SK-N-MC (cell line): ENCODE results near the gene LHX1.
A peak's percentile ranks its signal among the peaks of the same experiment; 100 is the strongest.

Source experiments
- DNase-seq: peaks from one replicate; pipeline ENCODE4 v3.0.0-alpha.2; 2011; ENCODE audit warnings: low read depth, low spot score
- H3K27ac ChIP-seq: fragments of 200-600 bp; sonication (generic); 2 replicates; pipeline ENCODE4 v1.5.1; 2016; ENCODE audit warnings: mixed run types
- H3K36me3 ChIP-seq: fragments of 200-600 bp; sonication (generic); 2 replicates; pipeline ENCODE4 v1.6.1; 2017; ENCODE audit warnings: antibody characterized with exemption, low read length, mixed read lengths; ENCODE audit not compliant: insufficient read depth
- H3K4me3 ChIP-seq: fragments of 200-600 bp; sonication (generic); 2 replicates; pipeline ENCODE4 v1.5.1; 2016
- H3K9ac ChIP-seq: fragments of 200-600 bp; sonication (generic); 2 replicates; pipeline ENCODE4 v1.8.0; 2017; ENCODE audit warnings: mixed run types, mixed read lengths; ENCODE audit not compliant: insufficient read length
- H3K9me3 ChIP-seq: fragments of 200-600 bp; sonication (generic); 2 replicates; pipeline ENCODE4 v1.6.1; 2017; ENCODE audit warnings: low read depth, mild to moderate bottlenecking, antibody characterized with exemption, low read length, moderate library complexity, mixed read lengths
- EZH2 ChIP-seq: fragments of 200-600 bp; sonication (generic); IDR thresholded peaks from one replicate; pipeline ENCODE4 v1.6.1; 2017; ENCODE audit warnings: antibody characterized with exemption
- FOXP2 ChIP-seq: optimal IDR thresholded peaks from 2 replicates; pipeline ENCODE3; 2011; ENCODE audit warnings: mild to moderate bottlenecking, moderate library complexity; ENCODE audit not compliant: insufficient read depth; ENCODE audit errors: extremely low read length, control extremely low read depth
- POLR2AphosphoS5 ChIP-seq: IDR thresholded peaks from 2 replicates; pipeline ENCODE4 v1.6.1; 2012; ENCODE audit warnings: mild to moderate bottlenecking, low read depth, low read length, borderline replicate concordance

Gene LHX1

DNA sequence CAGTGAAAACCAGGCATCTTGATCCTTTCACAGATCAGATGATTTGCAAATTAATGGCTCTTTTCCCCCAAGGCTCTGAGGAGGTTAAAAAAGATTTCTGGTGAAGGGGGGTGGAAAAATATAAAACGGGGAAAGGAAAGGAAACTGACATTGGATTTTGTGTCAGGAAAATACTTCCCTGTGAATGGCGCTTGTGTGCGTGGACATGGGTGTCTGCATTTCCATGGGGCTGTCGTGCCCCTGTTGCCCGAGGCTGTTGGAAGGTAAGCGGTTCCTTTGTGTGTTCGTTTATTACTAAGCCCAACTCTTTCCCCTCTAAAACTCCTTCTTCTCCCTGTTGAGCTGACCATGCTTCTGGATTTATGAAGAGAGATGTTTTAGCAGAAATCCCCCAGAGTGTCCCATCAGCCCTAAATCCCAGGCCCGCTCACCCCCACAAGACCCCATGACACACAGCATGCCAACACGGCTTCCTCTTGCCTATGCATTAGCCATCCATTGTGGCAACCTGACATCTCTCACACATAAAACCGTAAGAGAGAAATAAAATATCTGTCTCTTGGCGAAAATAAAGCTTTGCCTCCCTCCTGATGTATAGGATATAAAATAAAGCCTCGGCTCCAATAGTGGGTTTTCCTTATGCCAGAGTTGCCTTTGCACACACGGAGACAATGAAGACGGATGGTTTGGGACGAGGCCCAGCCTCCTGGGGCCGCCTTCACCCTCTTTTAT, 7.3 kb upstream of the LHX1 start:
- no peak overlapping the region for H3K27ac ChIP-seq
- TF ChIP-seq FOXP2 (no peak), EZH2 (no peak), POLR2AphosphoS5 (no peak)
- H3K9ac ChIP-seq: no peak overlapping the region
- no peaks in the 10 kb centered on the region for H3K36me3 ChIP-seq
- H3K9me3 ChIP-seq: no peaks in the 10 kb centered on the region
- H3K4me3 ChIP-seq: no peak overlapping the region
- DNase-seq: no peak

- H3K9me3 ChIP-seq: no peaks in the 10 kb centered on the region
- no peak overlapping the region for H3K4me3 ChIP-seq
- H3K36me3 ChIP-seq: no peaks in the 10 kb centered on the region
- no peak for DNase-seq
- no peak overlapping the region for H3K9ac ChIP-seq
- H3K27ac ChIP-seq: no peak overlapping the region
- no peak for TF ChIP-seq FOXP2
These were observed 6.7 kb upstream of the LHX1 start for GRCh38 chr17:36930583-36930900.

DNA sequence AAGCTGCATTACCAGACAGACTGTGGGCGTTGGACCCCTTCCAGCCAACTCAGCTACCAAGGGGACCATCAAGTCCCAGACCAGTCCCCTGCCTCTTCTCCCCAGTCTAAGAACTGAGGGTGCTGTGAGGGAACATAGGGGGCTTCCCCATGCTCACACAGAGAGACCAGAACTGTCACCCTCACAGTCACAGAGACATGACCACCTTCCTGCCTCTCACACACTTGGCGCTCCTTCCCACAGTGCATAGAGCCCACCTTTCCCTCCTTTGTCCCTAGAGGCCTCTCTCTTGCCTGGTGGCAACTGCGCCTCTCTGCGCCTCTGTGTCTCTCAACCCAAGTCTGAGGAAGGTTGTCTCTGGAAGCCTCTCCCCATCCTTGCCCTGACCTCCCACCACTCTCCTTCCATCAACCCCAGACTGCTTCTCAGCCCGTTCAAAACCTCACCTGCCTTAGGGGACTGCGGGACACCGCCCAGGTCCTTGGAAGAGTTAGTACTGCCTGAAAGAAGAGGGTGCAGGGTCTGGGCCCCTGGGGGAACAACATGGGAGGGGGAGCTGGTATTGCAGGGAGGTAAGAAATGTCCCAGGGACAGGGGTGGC, 6.1 kb upstream of the LHX1 start:
- Histone ChIP-seq H3K4me3 (peak overlapping the region; percentile 69; the same call in 1 of the 2 replicates), H3K9ac (no peak overlapping the region), H3K36me3 (no peaks in the 10 kb centered on the region), H3K27ac (no peak overlapping the region), H3K9me3 (no peaks in the 10 kb centered on the region)
- no peak for DNase-seq
- TF ChIP-seq EZH2: no peak
- TF ChIP-seq FOXP2: no peak

GRCh38 chr17:36931697-36932382, 5.4 kb upstream of the LHX1 start:
- TF ChIP-seq EZH2 (no peak), POLR2AphosphoS5 (no peak), FOXP2 (no peak)
- Histone ChIP-seq H3K27ac (no peak overlapping the region), H3K36me3 (no peaks in the 10 kb centered on the region), H3K9ac (peak overlapping the region; percentile 41), H3K9me3 (no peaks in the 10 kb centered on the region), H3K4me3 (peak overlapping the region; percentile 69)
- DNase-seq: no peak

GRCh38 chr17:36932383-36932693, 4.9 kb upstream of the LHX1 start:
- Histone ChIP-seq H3K9me3 (no peaks in the 10 kb centered on the region), H3K4me3 (peak overlapping the region; percentile 69), H3K9ac (peak overlapping the region; percentile 41)

GRCh38 chr17:36932694-36933511, 4.4 kb upstream of the LHX1 start:
- DNase-seq: no peak
- H3K9me3 ChIP-seq: no peaks in the 10 kb centered on the region
- no peak overlapping the region for H3K4me3 ChIP-seq
- H3K9ac ChIP-seq: no peak overlapping the region
- no peaks in the 10 kb centered on the region for H3K36me3 ChIP-seq
- H3K27ac ChIP-seq: no peak overlapping the region
- TF ChIP-seq FOXP2 (no peak), POLR2AphosphoS5 (no peak), EZH2 (no peak)

More at GRCh38 chr17:36932383-36932693, 4.9 kb upstream of the LHX1 start:
- TF ChIP-seq POLR2AphosphoS5 (no peak), FOXP2 (no peak), EZH2 (no peak)
- no peak overlapping the region for H3K27ac ChIP-seq
- no peak for DNase-seq
- no peaks in the 10 kb centered on the region for H3K36me3 ChIP-seq

GRCh38 chr17:36933512-36934143, 3.6 kb upstream of the LHX1 start:
- no peak overlapping the region for H3K9ac ChIP-seq
- H3K4me3 ChIP-seq: no peak overlapping the region
- H3K36me3 ChIP-seq: no peaks in the 10 kb centered on the region
- DNase-seq: no peak
- no peak for TF ChIP-seq FOXP2
- TF ChIP-seq EZH2: no peak
- TF ChIP-seq POLR2AphosphoS5: no peak
- H3K27ac ChIP-seq: no peak overlapping the region
- H3K9me3 ChIP-seq: no peaks in the 10 kb centered on the region

DNA sequence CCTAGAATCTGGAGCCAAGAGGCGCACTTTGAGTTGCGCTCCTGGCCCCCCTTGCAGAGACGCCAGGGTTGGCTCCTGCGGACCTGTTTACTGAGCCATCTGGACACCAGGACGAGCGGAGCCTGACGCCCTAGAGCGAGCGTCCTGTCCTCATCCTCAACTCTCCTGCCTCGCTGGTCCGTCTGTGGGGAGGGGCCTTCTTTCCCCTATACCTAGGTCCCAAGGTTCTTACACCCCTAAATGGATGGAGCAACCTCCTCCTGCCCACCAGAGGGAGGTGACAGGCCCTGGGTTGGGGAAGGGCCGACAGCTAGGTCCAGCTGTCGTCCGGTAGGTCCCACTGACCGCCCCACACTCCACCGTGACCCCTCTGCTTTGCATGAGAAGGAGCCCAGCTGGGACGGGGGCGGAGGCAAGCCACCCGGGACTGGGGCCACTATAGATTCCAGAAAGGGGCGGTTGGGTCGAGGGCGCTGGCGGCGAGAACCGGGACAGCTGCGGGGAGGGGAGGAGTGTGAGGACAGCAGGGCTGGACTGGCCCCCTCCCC, 3.1 kb upstream of the LHX1 start:
- H3K4me3 ChIP-seq: no peak overlapping the region; the same call in 1 of the 2 replicates
- no peak for DNase-seq
- TF ChIP-seq EZH2: no peak
- no peak for TF ChIP-seq POLR2AphosphoS5
- TF ChIP-seq FOXP2: no peak

More for the DNA sequence above, 3.1 kb upstream of the LHX1 start:
- no peaks in the 10 kb centered on the region for H3K36me3 ChIP-seq
- H3K9me3 ChIP-seq: no peaks in the 10 kb centered on the region
- no peak overlapping the region for H3K27ac ChIP-seq
- no peak overlapping the region for H3K9ac ChIP-seq
